HepG2 (cell line): ENCODE measurements around the gene TASP1. TPM values are rescaled to one million over a fixed set of nuclear protein-coding genes. Genes with fewer than 3 reads are reported as not detected.

Experiments used
- ATAC-seq: fragments of 200-7000 bp; cut with Tn5 transposase; 3 replicates; pipeline ENCODE4 v1.9.1; 2020; ENCODE audit warnings: mild to moderate bottlenecking, moderate library complexity
- BruUV-seq: library from RNA; stranded (reverse); fragments of 400-500 nt; replicated peaks from 2 replicates; lab custom pipeline; 2021; lab: Mats Ljungman, UMichigan
- CTCF ChIA-PET: fragments of 300-600 bp; formaldehyde crosslinking; extraction: SDS; loops from one replicate; lab custom pipeline; 2021; ENCODE audit warnings: low total read pairs, inconsistent platforms, low intra/inter-chr PET ratio; lab: Yijun Ruan, JAX
- POLR2A ChIA-PET: fragments of 350-600 bp; sonication (Branson Sonifier 250); formaldehyde crosslinking; loops from one replicate; lab custom pipeline; 2020; ENCODE audit warnings: antibody characterized with exemption, inconsistent platforms; lab: Yijun Ruan, JAX
- DNase-seq: peaks from one replicate; pipeline ENCODE4 v3.0.0-alpha.2; 2015; ENCODE audit warnings: low spot score
- FAIRE-seq: peaks from 3 replicates; lab custom pipeline; 2011; peaks lifted over from hg19 to GRCh38; lab: Jason Lieb, UNC
- H2AFZ ChIP-seq: one replicate; pipeline ENCODE4 v1.6.1; 2011; ENCODE audit warnings: low read length, inconsistent platforms
- H3K27ac ChIP-seq: fragments of 300-600 bp; 3 replicates; pipeline ENCODE4 v1.8.0; 2011; ENCODE audit warnings: mixed run types, mild to moderate bottlenecking, mixed read lengths, low read length, inconsistent platforms; ENCODE audit not compliant: insufficient read depth; ENCODE audit errors: extremely low read length
- H3K27me3 ChIP-seq, 2 experiments: fragments of 200-600 bp in 1 of 2; 2 replicates in 1 of 2; 3 replicates in 1 of 2; pipeline versions ENCODE4 v1.6.0 to v1.8.0; 2011; ENCODE audit warnings: low read length in 2 of 2, mild to moderate bottlenecking in 2 of 2, moderate library complexity in 2 of 2, inconsistent platforms in 1 of 2; ENCODE audit not compliant: insufficient read depth in 2 of 2, control insufficient read depth in 1 of 2
- H3K36me3 ChIP-seq, 2 experiments: fragments of 200-600 bp in 1 of 2; replicated peaks in 1 of 2; 2 replicates in 1 of 2; 3 replicates in 1 of 2; pipeline versions ENCODE4 v1.5.1 to v1.8.0; 2011; ENCODE audit warnings: low read length in 2 of 2, inconsistent platforms in 1 of 2; ENCODE audit not compliant: insufficient read depth in 2 of 2, control insufficient read depth in 1 of 2
- H3K4me1 ChIP-seq: 2 replicates; pipeline ENCODE4 v1.5.1; 2012; ENCODE audit warnings: low read length, inconsistent platforms; ENCODE audit not compliant: insufficient read depth
- H3K4me2 ChIP-seq: 2 replicates; pipeline ENCODE4 v1.6.0; 2011; ENCODE audit warnings: low read depth, low read length, inconsistent platforms
- H3K4me3 ChIP-seq, 3 experiments: fragments of 200-600 bp in 1 of 3; sonication (generic), shearing (Covaris generic) in 1 of 3; replicated peaks in 1 of 3; 2 replicates each; pipeline ENCODE4 v1.5.1; 2011 to 2016; ENCODE audit warnings: low read length in 3 of 3, inconsistent platforms in 2 of 3, low read depth in 2 of 3, mild to moderate bottlenecking in 2 of 3, control low read depth in 1 of 3, mixed read lengths in 1 of 3; ENCODE audit not compliant: insufficient read depth in 1 of 3
- H3K79me2 ChIP-seq: one replicate; pipeline ENCODE4 v1.6.1; 2011; ENCODE audit warnings: low read length, inconsistent platforms; ENCODE audit not compliant: insufficient read depth
- H3K9ac ChIP-seq: 2 replicates; pipeline ENCODE4 v1.6.0; 2011; ENCODE audit warnings: mild to moderate bottlenecking, low read depth, low read length, inconsistent platforms; ENCODE audit not compliant: insufficient read depth
- H3K9me3 ChIP-seq: 2 replicates; pipeline ENCODE4 v1.5.1; 2012; ENCODE audit warnings: mild to moderate bottlenecking, low read length
- H4K20me1 ChIP-seq: 2 replicates; pipeline ENCODE4 v1.6.0; 2011; ENCODE audit warnings: inconsistent platforms, mild to moderate bottlenecking, low read length, moderate library complexity; ENCODE audit not compliant: insufficient read depth
- HOXD1 ChIP-seq: sonication (generic); formaldehyde crosslinking; IDR thresholded peaks from 2 replicates; pipeline ENCODE4 v1.5.0; 2020; ENCODE audit warnings: missing genetic modification reagents
- SSRP1 ChIP-seq: IDR thresholded peaks from 2 replicates; pipeline ENCODE4 v1.6.1; 2016; ENCODE audit warnings: control low read depth
- THAP11 ChIP-seq: IDR thresholded peaks from 2 replicates; pipeline ENCODE4 v1.6.1; 2016; ENCODE audit warnings: missing biosample characterization, missing genetic modification reagents
- WGBS: methylation state at CpG from one replicate; pipeline ENCODE4 v1.1.6; 2017; ENCODE audit warnings: low lambda C conversion rate; 5-methylcytosine and 5-hydroxymethylcytosine counted together
- in situ Hi-C: cut with HindIII; loops from 2 replicates; pipeline ENCODE4 v1.10.0; 2017; ENCODE audit warnings: low pct_unique_long_range_greater_than_20kb; ENCODE audit not compliant: extremely low pct_ligation_motif_present
- intact Hi-C: fragments of 100-400 bp; cut with micrococcal nuclease; formaldehyde crosslinking; loops from one replicate; pipeline ENCODE4 v1.10.0; 2022; ENCODE audit not compliant: unreplicated experiment
- polyA plus RNA-seq, 8 experiments: library from polyadenylated mRNA; depleted of rRNA in 3 of 8; stranded (reverse) in 7 of 8; unstranded in 1 of 8; fragments of >200 nt; fragmentation: Illumina TruSeq in 4 of 8; extraction: Trizol in 4 of 8; gene quantifications; 2 replicates each; pipeline versions ENCODE4 v1.2.1 to v1.2.3, GENCODE V29; 2011 to 2016; ENCODE audit warnings: low read depth in 4 of 8, missing spikeins in 1 of 8, mixed read lengths in 1 of 8; ENCODE audit not compliant: insufficient read depth in 1 of 8
- total RNA-seq, 5 experiments: library from RNA; depleted of rRNA; stranded (reverse); fragments of >200 nt; fragmentation: Illumina TruSeq; extraction: Trizol; gene quantifications; 2 replicates each; pipeline ENCODE4 v1.2.3, GENCODE V29; 2016; ENCODE audit warnings: low read depth in 1 of 5
- TF ChIP-seq, protein P1 (sequence below): sonication (generic); formaldehyde crosslinking; IDR thresholded peaks from 2 replicates; pipeline ENCODE4 v1.4.0; 2020; ENCODE audit warnings: missing genetic modification reagents
- TF ChIP-seq, protein P2 (sequence below): sonication (generic); formaldehyde crosslinking; IDR thresholded peaks from 2 replicates; pipeline ENCODE4 v1.8.1; 2023; ENCODE audit warnings: mild to moderate bottlenecking, missing genetic modification reagents

The TASP1 gene
- total and polyA plus RNA-seq, 2 of the 13 experiments (the other 11 are each of a cell fraction or from before 2014, with no cell fraction given): 10.0 to 25.2 TPM

GRCh38 chr20:13348311-13349234, 290.2 kb downstream of the TASP1 start (continued):
- TF ChIP-seq THAP11 (no peak), SSRP1 (CRISPR knock-in tag) (no peak), HOXD1 (CRISPR knock-in tag) (no peak)

DNA sequence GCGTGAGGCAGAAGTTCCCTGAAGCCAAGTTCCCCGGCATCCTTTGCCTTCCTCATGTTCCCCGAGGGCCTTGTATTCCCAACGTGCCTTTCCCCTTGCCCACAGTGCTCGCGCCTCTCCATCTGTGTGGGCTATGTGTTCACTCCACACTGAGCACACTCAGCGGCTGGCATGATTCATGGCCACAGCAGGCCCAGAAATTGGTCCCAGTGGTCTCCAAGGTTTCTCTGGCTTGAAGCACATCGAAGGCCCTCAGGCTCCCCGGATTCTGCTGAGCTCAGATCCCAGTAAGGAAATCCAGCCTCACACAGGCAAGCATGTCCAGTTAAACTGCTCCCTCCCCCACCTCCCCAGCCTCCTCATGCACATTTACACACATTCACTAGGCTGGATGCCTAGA, 294.1 kb downstream of the TASP1 start:
- Histone ChIP-seq H3K9ac (no peak overlapping the region), H2AFZ (no peak overlapping the region), H3K4me2 (no peak overlapping the region), H3K4me1 (peaks cover 46% of the 10 kb centered on the region), H3K36me3 (no peaks in the 10 kb centered on the region), H4K20me1 (no peaks in the 10 kb centered on the region), H3K27me3 (no peaks in the 10 kb centered on the region), H3K79me2 (no peaks in the 10 kb centered on the region), H3K9me3 (no peaks in the 10 kb centered on the region), H3K4me3 (no peak overlapping the region), H3K27ac (no peak overlapping the region)
- 88% methylated on average over 9 of the region's 9 CpGs for WGBS
- BruUV-seq: no TSS peak
- POLR2A ChIA-PET: no interaction called here
- in situ Hi-C loops (no loop called here), intact Hi-C loops (no loop called here)
- DNase-seq (no peak), FAIRE-seq (no peak), ATAC-seq (no peak; the same call in 2 of the 3 replicates)
- CTCF ChIA-PET: no interaction called here
- TF ChIP-seq, protein P1, sequence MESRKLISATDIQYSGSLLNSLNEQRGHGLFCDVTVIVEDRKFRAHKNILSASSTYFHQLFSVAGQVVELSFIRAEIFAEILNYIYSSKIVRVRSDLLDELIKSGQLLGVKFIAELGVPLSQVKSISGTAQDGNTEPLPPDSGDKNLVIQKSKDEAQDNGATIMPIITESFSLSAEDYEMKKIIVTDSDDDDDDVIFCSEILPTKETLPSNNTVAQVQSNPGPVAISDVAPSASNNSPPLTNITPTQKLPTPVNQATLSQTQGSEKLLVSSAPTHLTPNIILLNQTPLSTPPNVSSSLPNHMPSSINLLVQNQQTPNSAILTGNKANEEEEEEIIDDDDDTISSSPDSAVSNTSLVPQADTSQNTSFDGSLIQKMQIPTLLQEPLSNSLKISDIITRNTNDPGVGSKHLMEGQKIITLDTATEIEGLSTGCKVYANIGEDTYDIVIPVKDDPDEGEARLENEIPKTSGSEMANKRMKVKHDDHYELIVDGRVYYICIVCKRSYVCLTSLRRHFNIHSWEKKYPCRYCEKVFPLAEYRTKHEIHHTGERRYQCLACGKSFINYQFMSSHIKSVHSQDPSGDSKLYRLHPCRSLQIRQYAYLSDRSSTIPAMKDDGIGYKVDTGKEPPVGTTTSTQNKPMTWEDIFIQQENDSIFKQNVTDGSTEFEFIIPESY (CRISPR knock-in tag): peak; percentile 75
- TF ChIP-seq, protein P2, sequence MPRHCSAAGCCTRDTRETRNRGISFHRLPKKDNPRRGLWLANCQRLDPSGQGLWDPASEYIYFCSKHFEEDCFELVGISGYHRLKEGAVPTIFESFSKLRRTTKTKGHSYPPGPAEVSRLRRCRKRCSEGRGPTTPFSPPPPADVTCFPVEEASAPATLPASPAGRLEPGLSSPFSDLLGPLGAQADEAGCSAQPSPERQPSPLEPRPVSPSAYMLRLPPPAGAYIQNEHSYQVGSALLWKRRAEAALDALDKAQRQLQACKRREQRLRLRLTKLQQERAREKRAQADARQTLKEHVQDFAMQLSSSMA: no peak
